ENCODE data around the gene ZIC5.

The ZIC5 gene

GRCh38 chr13:99975626-99976025, 4.1 kb upstream of the ZIC5 start:
- no peak for DNase-seq

GRCh38 chr13:99974939-99975561, 3.5 kb upstream of the ZIC5 start:
- no peak for DNase-seq

- DNase-seq, result no peak
Measured at GRCh38 chr13:99974296-99974938, 2.9 kb upstream of the ZIC5 start.

GRCh38 chr13:99973808-99974185, 2.2 kb upstream of the ZIC5 start:
- DNase-seq, result no peak

GRCh38 chr13:99973163-99973807, 1.7 kb upstream of the ZIC5 start:
- DNase-seq, result no peak

- no peak for DNase-seq
Measured at GRCh38 chr13:99972190-99972731, 694 bp upstream of the ZIC5 start.

- DNase-seq, result no peak
Measured at GRCh38 chr13:99970651-99971575, 654 bp downstream of the ZIC5 start.

- DNase-seq, result peak; percentile 73
Measured at GRCh38 chr13:99969919-99970650, 1.5 kb downstream of the ZIC5 start.

- no peak for DNase-seq
Measured at GRCh38 chr13:99969453-99969918, 2.1 kb downstream of the ZIC5 start.

GRCh38 chr13:99968521-99969452, 2.8 kb downstream of the ZIC5 start:
- no peak for DNase-seq

- DNase-seq, result no peak
Measured at GRCh38 chr13:99967869-99968520, 3.6 kb downstream of the ZIC5 start.

- no peak for DNase-seq
Measured at GRCh38 chr13:99967498-99967868, 4.1 kb downstream of the ZIC5 start.

- no peak for DNase-seq
Measured at GRCh38 chr13:99966064-99966805, 5.3 kb downstream of the ZIC5 start.

- no peak for DNase-seq
Measured at GRCh38 chr13:99965329-99966000, 6.1 kb downstream of the ZIC5 start.

- no peak for DNase-seq
Measured at GRCh38 chr13:99963816-99964339, 7.7 kb downstream of the ZIC5 start.

GRCh38 chr13:99962242-99962641, 9.3 kb downstream of the ZIC5 start:
- DNase-seq, result peak; percentile 36

- no peak for DNase-seq
Measured at GRCh38 chr13:99961636-99962035, 9.9 kb downstream of the ZIC5 start.

- no peak for DNase-seq
Measured at GRCh38 chr13:99960663-99961311, 10.8 kb downstream of the ZIC5 start.
